WERI-Rb-1 (cell line): ENCODE results near the gene PCED1A.

Experiments used
- DNase-seq: peaks from one replicate; pipeline ENCODE4 v3.0.0-alpha.2; 2020
- H3K27ac ChIP-seq: fragments of 250-450 bp; sonication (Bioruptor Pico); 2 replicates; pipeline ENCODE4 v1.5.1; 2020; ENCODE audit warnings: mild to moderate bottlenecking, moderate library complexity
- H3K27me3 ChIP-seq: fragments of 250-450 bp; sonication (Bioruptor Pico); 2 replicates; pipeline ENCODE4 v1.5.1; 2021; ENCODE audit warnings: mild to moderate bottlenecking, low read depth, moderate library complexity; ENCODE audit not compliant: insufficient read depth, severe bottlenecking
- H3K36me3 ChIP-seq: fragments of 250-450 bp; sonication (Bioruptor Pico); 2 replicates; pipeline ENCODE4 v1.5.1; 2020; ENCODE audit warnings: mild to moderate bottlenecking, moderate library complexity
- H3K4me3 ChIP-seq: 2 replicates; pipeline ENCODE4 v1.5.1; 2011; ENCODE audit warnings: low read depth, mild to moderate bottlenecking, control low read depth, low read length
- H3K9me3 ChIP-seq: fragments of 250-450 bp; sonication (Bioruptor Pico); 2 replicates; pipeline ENCODE4 v1.5.1; 2021; ENCODE audit warnings: mild to moderate bottlenecking, moderate library complexity; ENCODE audit not compliant: severe bottlenecking
- CTCF ChIP-seq: IDR thresholded peaks from 2 replicates; pipeline ENCODE4 v1.5.1; 2011; ENCODE audit warnings: low read depth, mild to moderate bottlenecking, control low read depth, inconsistent platforms, low read length

Gene PCED1A

GRCh38 chr20:2798814-2799213 lies 41.6 kb downstream of the PCED1A start:
- Histone ChIP-seq H3K9me3 (no peaks in the 10 kb centered on the region), H3K27ac (no peak overlapping the region), H3K36me3 (peaks cover 35% of the 10 kb centered on the region), H3K27me3 (no peaks in the 10 kb centered on the region), H3K4me3 (no peak overlapping the region)
- no peak for DNase-seq
- no peak for TF ChIP-seq CTCF

DNA sequence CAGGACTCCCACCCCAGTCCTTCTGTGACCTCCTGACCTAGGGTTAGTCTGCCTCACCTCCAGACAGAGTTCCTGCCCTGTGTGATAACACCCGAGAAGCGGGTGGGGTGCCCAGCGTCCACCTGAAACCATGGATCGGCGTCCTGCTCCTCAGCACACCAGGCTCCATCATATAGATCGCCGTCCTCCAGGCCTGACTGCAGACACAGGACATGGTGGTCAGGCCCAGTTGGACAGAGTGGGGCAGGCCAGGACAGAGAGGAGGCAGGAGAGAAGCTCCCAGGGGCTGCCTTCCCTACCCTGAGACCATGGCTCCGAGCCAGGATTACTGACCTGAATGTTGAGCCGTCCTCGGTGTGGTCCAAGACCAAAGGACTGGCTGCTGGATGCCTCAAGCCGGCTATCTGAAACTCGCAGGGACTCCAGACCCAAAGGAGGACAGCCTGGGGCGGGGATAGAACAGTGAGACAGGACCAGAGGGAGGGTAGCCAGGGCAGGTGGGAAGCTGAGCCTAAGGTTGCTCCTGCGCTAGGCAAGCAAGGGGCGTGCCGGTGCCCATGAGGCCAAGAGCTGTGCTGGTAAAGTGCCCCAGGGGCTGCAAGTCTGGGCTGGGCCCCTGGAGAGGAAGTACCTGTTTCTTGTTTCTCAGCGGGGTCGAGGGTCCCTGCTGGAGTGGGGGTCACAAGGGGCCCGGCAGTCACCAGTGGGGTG lies 42.2 kb downstream of the PCED1A start:
- H3K27me3 ChIP-seq: no peaks in the 10 kb centered on the region
- TF ChIP-seq CTCF: no peak
- H3K27ac ChIP-seq: no peak overlapping the region
- DNase-seq: no peak
- H3K36me3 ChIP-seq: peaks cover 35% of the 10 kb centered on the region
- H3K9me3 ChIP-seq: no peaks in the 10 kb centered on the region
- H3K4me3 ChIP-seq: no peak overlapping the region

DNA sequence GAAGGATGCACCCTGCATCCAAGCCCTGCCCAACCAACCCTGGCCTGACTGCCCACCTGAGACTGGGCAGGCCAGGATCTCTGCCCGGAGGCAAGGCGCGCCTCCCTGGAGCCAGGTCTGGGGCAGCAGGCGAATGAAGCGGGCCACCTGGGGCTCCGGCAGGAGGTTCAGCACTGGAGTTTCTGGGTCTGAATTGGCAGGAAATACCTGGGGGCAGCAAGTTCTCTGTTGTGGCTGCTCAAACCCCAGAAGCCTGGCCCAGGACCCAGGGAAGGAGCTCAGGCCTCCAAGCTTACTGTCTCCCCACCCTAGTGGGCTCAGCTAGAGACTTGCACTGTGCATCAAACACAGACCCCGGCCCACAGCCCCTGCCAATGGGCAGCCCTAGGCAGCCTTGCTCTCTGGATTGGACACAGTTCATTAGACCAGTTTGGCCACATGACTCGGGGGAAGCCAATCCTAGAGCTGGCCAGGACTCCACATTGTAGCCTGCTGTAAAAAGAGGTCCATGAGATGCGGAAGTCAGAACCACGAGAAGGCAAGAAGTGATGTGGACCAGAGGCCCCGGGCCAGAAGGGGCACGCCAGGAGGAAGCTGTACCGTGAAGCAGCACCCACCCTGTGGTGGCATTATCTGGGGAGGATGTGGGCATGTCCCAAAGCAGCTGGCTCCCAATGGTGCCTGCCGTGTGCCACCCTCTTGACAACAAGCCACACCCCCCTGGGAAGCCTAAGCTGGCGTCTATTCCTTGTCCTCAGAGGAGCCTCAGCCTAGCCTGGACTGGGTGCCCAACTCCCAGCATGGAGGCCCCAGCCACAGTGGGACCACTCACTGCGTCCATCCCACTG lies 43.1 kb downstream of the PCED1A start:
- Histone ChIP-seq H3K36me3 (peaks cover 39% of the 10 kb centered on the region), H3K27ac (no peak overlapping the region), H3K4me3 (no peak overlapping the region), H3K9me3 (no peaks in the 10 kb centered on the region), H3K27me3 (no peaks in the 10 kb centered on the region)
- TF ChIP-seq CTCF: no peak
- DNase-seq: no peak

DNA sequence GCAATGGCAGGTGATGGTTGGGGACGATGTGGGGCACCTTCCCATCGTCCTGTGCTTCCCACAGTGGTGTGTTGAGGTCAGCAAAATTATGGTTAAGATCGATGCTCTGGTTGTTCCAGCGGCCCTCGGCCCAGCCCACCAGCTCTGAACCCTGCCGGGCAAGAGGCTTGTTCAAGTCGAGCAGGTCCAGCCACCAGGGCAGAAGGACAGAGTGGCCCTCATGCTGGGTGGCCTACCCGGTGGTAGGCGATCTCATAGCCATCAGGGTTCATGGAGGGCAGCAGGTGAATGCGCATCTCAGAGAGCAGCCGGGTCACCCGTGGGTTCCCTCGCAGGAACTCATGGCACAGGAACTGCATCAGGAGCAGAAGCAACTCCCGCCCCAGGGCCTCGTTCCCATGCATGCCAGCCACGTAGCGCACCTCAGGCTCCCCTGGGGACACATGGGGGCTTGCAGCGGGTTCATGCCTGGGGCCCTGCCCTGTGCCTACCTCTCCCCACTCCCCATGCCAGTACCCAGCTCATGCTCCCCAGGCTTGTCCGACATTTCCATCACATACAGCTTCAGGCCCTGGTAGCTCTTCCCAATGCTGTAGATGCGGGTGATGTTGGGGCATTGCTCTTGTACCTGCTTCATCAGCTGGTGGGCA lies 44.3 kb downstream of the PCED1A start:
- DNase-seq: no peak
- peaks cover 39% of the 10 kb centered on the region for H3K36me3 ChIP-seq

DNA sequence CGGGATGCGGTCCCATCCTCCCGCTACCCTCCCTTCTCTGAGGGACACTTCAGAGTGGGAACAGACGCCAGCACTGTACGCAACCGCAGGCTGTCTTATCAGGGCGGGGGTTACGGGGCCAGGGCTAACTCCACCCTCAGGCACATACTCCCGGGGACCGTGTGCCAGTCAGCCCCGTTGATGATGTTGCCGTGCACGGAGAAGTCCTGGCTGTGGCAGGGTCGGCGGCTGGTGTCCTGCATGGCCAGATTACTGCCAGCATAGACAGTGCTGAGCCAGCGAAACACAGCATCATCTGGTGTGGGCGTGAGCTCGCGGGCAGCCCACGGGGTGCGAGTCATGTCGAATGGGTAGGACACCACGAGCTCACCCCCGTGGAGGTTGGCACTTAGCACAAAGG lies 45.0 kb downstream of the PCED1A start:
- no peak overlapping the region for H3K27ac ChIP-seq
- peaks cover 39% of the 10 kb centered on the region for H3K36me3 ChIP-seq
- no peaks in the 10 kb centered on the region for H3K27me3 ChIP-seq
- no peak overlapping the region for H3K4me3 ChIP-seq
- H3K9me3 ChIP-seq: no peaks in the 10 kb centered on the region
- DNase-seq: no peak
- no peak for TF ChIP-seq CTCF

More for the DNA sequence above, 44.3 kb downstream of the PCED1A start:
- Histone ChIP-seq H3K27ac (no peak overlapping the region), H3K9me3 (no peaks in the 10 kb centered on the region), H3K27me3 (no peaks in the 10 kb centered on the region), H3K4me3 (no peak overlapping the region)
- TF ChIP-seq CTCF: no peak
